ENCODE data around the gene ARAP1. TPM values are rescaled to one million over a fixed set of nuclear protein-coding genes. Genes with fewer than 3 reads are reported as not detected.

Gene ARAP1
- total RNA-seq, 1 donor from 2014 or later: 17.6 TPM

DNA sequence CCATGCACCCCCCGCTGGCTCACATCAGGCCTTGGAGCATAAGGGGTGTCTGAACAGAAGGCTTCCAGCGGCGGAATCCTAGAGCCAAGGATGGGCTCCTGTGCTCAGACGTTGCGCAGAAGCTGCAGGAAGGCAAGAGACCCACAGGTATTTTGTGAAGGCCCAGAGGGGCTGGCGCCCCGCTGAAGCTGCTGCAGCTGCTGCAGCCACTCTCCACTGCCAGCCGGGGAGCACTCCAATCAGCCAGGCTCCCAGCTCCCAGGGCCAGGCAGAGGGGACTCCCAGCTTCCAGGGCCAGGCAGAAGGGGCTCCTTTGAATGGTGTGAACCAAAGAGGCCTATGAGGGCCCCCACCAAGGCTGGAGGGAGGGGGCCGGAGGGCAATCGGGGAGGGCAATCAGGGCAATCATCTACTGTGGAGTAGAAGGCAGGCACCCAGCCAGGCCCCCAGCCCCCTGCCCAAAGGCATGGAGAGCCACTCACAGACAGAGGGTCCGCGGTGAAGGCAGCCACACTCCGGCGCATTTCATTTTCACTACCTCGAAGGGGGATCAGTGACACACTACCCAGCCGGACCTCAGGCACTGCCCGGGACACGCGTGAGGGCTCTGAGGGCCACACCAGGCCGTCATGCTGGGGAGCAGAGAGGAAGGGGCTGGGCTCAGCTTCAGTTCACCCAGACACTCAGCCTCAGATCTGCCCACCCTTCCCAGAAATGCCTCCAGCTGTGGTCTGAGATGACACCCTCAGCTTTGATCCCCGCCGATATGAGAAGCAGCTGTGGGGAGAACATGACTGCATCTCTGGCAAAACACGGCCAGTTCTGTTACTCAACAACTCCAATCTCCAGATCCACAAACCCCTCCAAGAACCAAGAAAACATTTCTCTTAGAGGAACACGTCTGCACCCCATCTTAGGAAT lies 66.4 kb downstream of the ARAP1 start:
- Histone ChIP-seq H3F3A (ENCODE audit: low read depth) (no peaks in the 10 kb centered on the region), H3K36me3 (no peaks in the 10 kb centered on the region), H3K4me1 (no peaks in the 10 kb centered on the region), H2AFZ (replicated peaks) (no peak overlapping the region), H3K4me2 (no peak overlapping the region), H3K27ac (no peak overlapping the region), H3K9me3 (ENCODE audit: low read depth) (no peaks in the 10 kb centered on the region), H3K4me3 (no peak overlapping the region), H3K27me3 (no peaks in the 10 kb centered on the region), H3K9ac (no peak overlapping the region), H3K79me2 (ENCODE audit: low read depth) (no peaks in the 10 kb centered on the region), H4K20me1 (ENCODE audit: low read depth) (peaks cover 19% of the 10 kb centered on the region)
- H3K27ac Mint-ChIP-seq: no peak overlapping the region
- H3K4me1 Mint-ChIP-seq: peaks cover 14% of the 10 kb centered on the region
- no peaks in the 10 kb centered on the region for H3K36me3 Mint-ChIP-seq
- H3K4me3 Mint-ChIP-seq: no peak overlapping the region
- TF ChIP-seq, protein P1, sequence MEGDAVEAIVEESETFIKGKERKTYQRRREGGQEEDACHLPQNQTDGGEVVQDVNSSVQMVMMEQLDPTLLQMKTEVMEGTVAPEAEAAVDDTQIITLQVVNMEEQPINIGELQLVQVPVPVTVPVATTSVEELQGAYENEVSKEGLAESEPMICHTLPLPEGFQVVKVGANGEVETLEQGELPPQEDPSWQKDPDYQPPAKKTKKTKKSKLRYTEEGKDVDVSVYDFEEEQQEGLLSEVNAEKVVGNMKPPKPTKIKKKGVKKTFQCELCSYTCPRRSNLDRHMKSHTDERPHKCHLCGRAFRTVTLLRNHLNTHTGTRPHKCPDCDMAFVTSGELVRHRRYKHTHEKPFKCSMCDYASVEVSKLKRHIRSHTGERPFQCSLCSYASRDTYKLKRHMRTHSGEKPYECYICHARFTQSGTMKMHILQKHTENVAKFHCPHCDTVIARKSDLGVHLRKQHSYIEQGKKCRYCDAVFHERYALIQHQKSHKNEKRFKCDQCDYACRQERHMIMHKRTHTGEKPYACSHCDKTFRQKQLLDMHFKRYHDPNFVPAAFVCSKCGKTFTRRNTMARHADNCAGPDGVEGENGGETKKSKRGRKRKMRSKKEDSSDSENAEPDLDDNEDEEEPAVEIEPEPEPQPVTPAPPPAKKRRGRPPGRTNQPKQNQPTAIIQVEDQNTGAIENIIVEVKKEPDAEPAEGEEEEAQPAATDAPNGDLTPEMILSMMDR (IDR thresholded peaks at IDR 0.05): no peak
- no peak for TF ChIP-seq EZH2phosphoT487 (IDR thresholded peaks at IDR 0.05)
- no peak for TF ChIP-seq EZH2 (IDR thresholded peaks at IDR 0.05)
- H3K27me3 Mint-ChIP-seq (ENCODE audit: insufficient read depth, low read depth): peaks cover 6% of the 10 kb centered on the region
- DNase-seq (ENCODE audit: low spot score): no peak
- no peaks in the 10 kb centered on the region for H3K9me3 Mint-ChIP-seq

- peaks cover 5% of the 10 kb centered on the region for H3K27me3 ChIP-seq
- peaks cover 26% of the 10 kb centered on the region for H4K20me1 ChIP-seq (ENCODE audit: low read depth)
- no peak overlapping the region for H3K4me2 ChIP-seq
- TF ChIP-seq EZH2 (IDR thresholded peaks at IDR 0.05) (no peak), EZH2phosphoT487 (IDR thresholded peaks at IDR 0.05) (no peak)
- TF ChIP-seq, protein P1 (IDR thresholded peaks at IDR 0.05): peak; percentile 44
- Mint-ChIP-seq H3K4me3 (no peak overlapping the region), H3K4me1 (peaks cover 25% of the 10 kb centered on the region), H3K27me3 (ENCODE audit: insufficient read depth, low read depth) (peaks cover 13% of the 10 kb centered on the region), H3K9me3 (no peaks in the 10 kb centered on the region), H3K36me3 (no peaks in the 10 kb centered on the region), H3K27ac (no peak overlapping the region)
- H3F3A ChIP-seq (ENCODE audit: low read depth): no peaks in the 10 kb centered on the region
- DNase-seq (ENCODE audit: low spot score): peak; percentile 52
- no peaks in the 10 kb centered on the region for H3K4me1 ChIP-seq
- no peak overlapping the region for H3K9ac ChIP-seq
- no peak overlapping the region for H3K27ac ChIP-seq
- H3K36me3 ChIP-seq: no peaks in the 10 kb centered on the region
- H3K9me3 ChIP-seq (ENCODE audit: low read depth): no peaks in the 10 kb centered on the region
- no peaks in the 10 kb centered on the region for H3K79me2 ChIP-seq (ENCODE audit: low read depth)
- no peak overlapping the region for H2AFZ ChIP-seq (replicated peaks)
- H3K4me3 ChIP-seq: no peak overlapping the region
Measured at GRCh38 chr11:72684236-72684912, 67.8 kb downstream of the ARAP1 start.

DNA sequence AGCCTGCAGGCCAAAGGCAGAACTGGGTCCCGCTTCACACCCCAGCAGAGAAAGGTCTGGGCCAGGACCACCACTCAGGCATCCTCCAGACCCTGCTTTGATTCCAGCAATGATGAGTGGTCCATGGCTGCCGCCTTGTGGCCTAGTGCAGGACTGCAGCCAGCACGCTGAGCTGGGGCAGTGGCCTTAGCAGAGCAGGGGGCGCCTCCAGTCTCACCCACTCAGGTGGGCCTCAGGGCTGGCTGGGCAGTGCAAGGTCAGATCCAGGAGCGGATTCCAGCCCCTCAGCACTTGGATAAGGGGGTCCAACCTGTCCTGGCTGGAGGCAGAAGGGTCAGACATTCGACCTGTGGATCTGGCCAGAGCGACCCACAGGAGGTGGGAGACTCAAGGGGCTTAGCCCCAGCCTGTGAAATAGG lies 68.4 kb downstream of the ARAP1 start:
- Histone ChIP-seq H2AFZ (replicated peaks) (no peak overlapping the region), H3K9ac (no peak overlapping the region), H3K9me3 (ENCODE audit: low read depth) (no peaks in the 10 kb centered on the region), H3K4me2 (no peak overlapping the region), H3K4me1 (no peaks in the 10 kb centered on the region), H4K20me1 (ENCODE audit: low read depth) (peaks cover 31% of the 10 kb centered on the region), H3F3A (ENCODE audit: low read depth) (no peaks in the 10 kb centered on the region), H3K27me3 (peaks cover 11% of the 10 kb centered on the region), H3K36me3 (no peaks in the 10 kb centered on the region), H3K27ac (no peak overlapping the region), H3K79me2 (ENCODE audit: low read depth) (no peaks in the 10 kb centered on the region), H3K4me3 (no peak overlapping the region)
- DNase-seq (ENCODE audit: low spot score): peak; percentile 81
- H3K27ac Mint-ChIP-seq: no peak overlapping the region
- no peak overlapping the region for H3K4me3 Mint-ChIP-seq
- H3K27me3 Mint-ChIP-seq (ENCODE audit: insufficient read depth, low read depth): peaks cover 18% of the 10 kb centered on the region
- no peaks in the 10 kb centered on the region for H3K36me3 Mint-ChIP-seq
- TF ChIP-seq, protein P1 (IDR thresholded peaks at IDR 0.05): peak; percentile 95
- TF ChIP-seq EZH2 (IDR thresholded peaks at IDR 0.05) (no peak), EZH2phosphoT487 (IDR thresholded peaks at IDR 0.05) (no peak)
- H3K9me3 Mint-ChIP-seq: no peaks in the 10 kb centered on the region
- H3K4me1 Mint-ChIP-seq: peaks cover 28% of the 10 kb centered on the region
